Ovary (tissue), 9 donors: ENCODE results near the gene VGLL4. TPM values are rescaled to one million over a fixed set of nuclear protein-coding genes. Genes with fewer than 3 reads are reported as not detected.

Experiments
- DNase-seq, 5 donors: peaks; one replicate each; pipeline ENCODE4 v3.0.0-alpha.2; 2019 to 2020
- H3K27ac ChIP-seq, 2 donors: fragments of 200-600 bp; one replicate each; pipeline versions ENCODE4 v1.5.1 to v1.8.0; 2019 to 2022
- H3K27me3 ChIP-seq: fragments of 200-600 bp; one replicate; pipeline ENCODE4 v1.8.0; 2022
- H3K36me3 ChIP-seq: fragments of 200-600 bp; sonication (generic); one replicate; pipeline ENCODE4 v1.5.1; 2019
- H3K4me1 ChIP-seq: one replicate; pipeline ENCODE4 v1.8.1; 2013; ENCODE audit warnings: mild to moderate bottlenecking, moderate library complexity; ENCODE audit not compliant: insufficient read depth
- H3K4me3 ChIP-seq: fragments of 200-600 bp; sonication (generic); one replicate; pipeline ENCODE4 v1.5.1; 2017
- H3K9me3 ChIP-seq, 2 donors: fragments of 200-600 bp in 1 of 2; sonication (generic) in 1 of 2; one replicate each; pipeline versions ENCODE4 v1.5.1 to v1.8.1; 2013 to 2019; ENCODE audit warnings: mild to moderate bottlenecking in 1 of 2, moderate library complexity in 1 of 2
- EP300 ChIP-seq: sonication (generic); formaldehyde crosslinking; IDR thresholded peaks from one replicate; pipeline ENCODE4 v1.6.1; 2017; ENCODE audit warnings: antibody characterized with exemption
- POLR2A ChIP-seq: fragments of 450-650 bp; IDR thresholded peaks from one replicate; pipeline ENCODE4 v1.6.1; 2017; ENCODE audit warnings: antibody characterized with exemption, mild to moderate bottlenecking, moderate library complexity
- WGBS, 3 donors: extraction: QIAGEN DNeasy Blood & Tissue Kit in 1 of 3; methylation state at CpG; one replicate each; pipeline versions ENCODE4 v1.1.5 to v1.1.7; 2013 to 2017; 5-methylcytosine and 5-hydroxymethylcytosine counted together
- intact Hi-C, 4 donors: fragments of 100-400 bp; cut with DNase I; formaldehyde crosslinking; loops; one replicate each; pipeline versions ENCODE4 v1.11.0 to v1.15.1; 2022 to 2023
- polyA plus RNA-seq, 2 donors: library from polyadenylated mRNA; stranded (reverse); fragments of 200-250 nt in 1 of 2; fragments of 350-450 nt in 1 of 2; fragmentation: Illumina TruSeq in 1 of 2; extraction: RNeasy Lipid Tissue Mini Kit (QIAGEN cat#74804) in 1 of 2; gene quantifications; one replicate each; pipeline ENCODE4 v1.2.3, GENCODE V29; 2013 to 2014
- total RNA-seq, 7 donors: library from RNA; depleted of rRNA in 2 of 7; stranded (reverse); fragments of >200 nt in 2 of 7; fragmentation: NEBNext Ultra II Directional in 3 of 7; extraction: Animal tissue kit (Norgen Biotek cat#: 25700) in 3 of 7; gene quantifications; one replicate each; pipeline versions ENCODE4 v1.1.0 to v1.2.4, GENCODE V29; 2016 to 2023
- TF ChIP-seq, protein P1 (sequence below), 3 donors: fragments of 450-650 bp in 2 of 3; fragments of 200-600 bp in 1 of 3; IDR thresholded peaks; one replicate each; pipeline versions ENCODE4 v1.5.1 to v1.8.0; 2016 to 2022; ENCODE audit warnings: antibody characterized with exemption in 3 of 3, mild to moderate bottlenecking in 1 of 3
- donor health status: DM: no; HTN: no; CAD: no; lungs with moderate emphysema.
- donor health status: DM: no; HTN: no; CAD: no.
- donor health status: Bipolar disorder and iron deficiency.
- donor health status: DM: yes; HTN: yes; CAD: no.
- donor health status: DM: no; HTN: no; CAD: no.
- donor health status: DM: yes; HTN: yes; CAD: no.

The VGLL4 gene
- total and polyA plus RNA-seq, 9 donors = 73.2 to 120 (median 106) TPM

GRCh38 chr3:11643201-11643603, 513 bp downstream of the VGLL4 start:
- peak; percentile 46 to 69 (median 59) for DNase-seq
- TF ChIP-seq, protein P1, sequence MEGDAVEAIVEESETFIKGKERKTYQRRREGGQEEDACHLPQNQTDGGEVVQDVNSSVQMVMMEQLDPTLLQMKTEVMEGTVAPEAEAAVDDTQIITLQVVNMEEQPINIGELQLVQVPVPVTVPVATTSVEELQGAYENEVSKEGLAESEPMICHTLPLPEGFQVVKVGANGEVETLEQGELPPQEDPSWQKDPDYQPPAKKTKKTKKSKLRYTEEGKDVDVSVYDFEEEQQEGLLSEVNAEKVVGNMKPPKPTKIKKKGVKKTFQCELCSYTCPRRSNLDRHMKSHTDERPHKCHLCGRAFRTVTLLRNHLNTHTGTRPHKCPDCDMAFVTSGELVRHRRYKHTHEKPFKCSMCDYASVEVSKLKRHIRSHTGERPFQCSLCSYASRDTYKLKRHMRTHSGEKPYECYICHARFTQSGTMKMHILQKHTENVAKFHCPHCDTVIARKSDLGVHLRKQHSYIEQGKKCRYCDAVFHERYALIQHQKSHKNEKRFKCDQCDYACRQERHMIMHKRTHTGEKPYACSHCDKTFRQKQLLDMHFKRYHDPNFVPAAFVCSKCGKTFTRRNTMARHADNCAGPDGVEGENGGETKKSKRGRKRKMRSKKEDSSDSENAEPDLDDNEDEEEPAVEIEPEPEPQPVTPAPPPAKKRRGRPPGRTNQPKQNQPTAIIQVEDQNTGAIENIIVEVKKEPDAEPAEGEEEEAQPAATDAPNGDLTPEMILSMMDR (IDR thresholded peaks at IDR 0.05) = no peak
- no peak for TF ChIP-seq POLR2A
- no peak for TF ChIP-seq EP300
- intact Hi-C loops = loop anchor here (5.0 to 10.0 kb wide), 5 partner anchors 41 to 261 kb away; no protein-coding TSS in a partner anchor

GRCh38 chr3:11642431-11643191, 1.1 kb downstream of the VGLL4 start:
- Histone ChIP-seq H3K27me3 (no peaks in the 10 kb centered on the region), H3K4me3 (peak overlapping the region; percentile 42), H3K9me3 (no peaks in the 10 kb centered on the region), H3K36me3 (no peaks in the 10 kb centered on the region), H3K27ac (peak overlapping the region; percentile 77 to 91), H3K4me1 (peaks cover 21% of the 10 kb centered on the region)
- TF ChIP-seq EP300 (peak; percentile 36), POLR2A (peak; percentile 16)
- TF ChIP-seq, protein P1 (IDR thresholded peaks at IDR 0.05) = peak in 1 of 3 donors; percentile 28
- intact Hi-C loops = loop anchor here (5.0 to 10.0 kb wide), 5 partner anchors 40 to 260 kb away; no protein-coding TSS in a partner anchor
- peak; percentile 83 to 86 (median 85) for DNase-seq
- 0 to 1% (median 0%) methylated on average over 42 to 44 of the region's 44 CpGs for WGBS, 3 donors

More at GRCh38 chr3:11643201-11643603, 513 bp downstream of the VGLL4 start:
- Histone ChIP-seq H3K4me3 (peak overlapping the region; percentile 42), H3K4me1 (peaks cover 21% of the 10 kb centered on the region), H3K27me3 (no peaks in the 10 kb centered on the region), H3K36me3 (no peaks in the 10 kb centered on the region), H3K27ac (peak overlapping the region; percentile 77 to 91), H3K9me3 (no peaks in the 10 kb centered on the region)
- 0 to 1% (median 1%) methylated on average over 18 of the region's 18 CpGs for WGBS, 3 donors

DNA sequence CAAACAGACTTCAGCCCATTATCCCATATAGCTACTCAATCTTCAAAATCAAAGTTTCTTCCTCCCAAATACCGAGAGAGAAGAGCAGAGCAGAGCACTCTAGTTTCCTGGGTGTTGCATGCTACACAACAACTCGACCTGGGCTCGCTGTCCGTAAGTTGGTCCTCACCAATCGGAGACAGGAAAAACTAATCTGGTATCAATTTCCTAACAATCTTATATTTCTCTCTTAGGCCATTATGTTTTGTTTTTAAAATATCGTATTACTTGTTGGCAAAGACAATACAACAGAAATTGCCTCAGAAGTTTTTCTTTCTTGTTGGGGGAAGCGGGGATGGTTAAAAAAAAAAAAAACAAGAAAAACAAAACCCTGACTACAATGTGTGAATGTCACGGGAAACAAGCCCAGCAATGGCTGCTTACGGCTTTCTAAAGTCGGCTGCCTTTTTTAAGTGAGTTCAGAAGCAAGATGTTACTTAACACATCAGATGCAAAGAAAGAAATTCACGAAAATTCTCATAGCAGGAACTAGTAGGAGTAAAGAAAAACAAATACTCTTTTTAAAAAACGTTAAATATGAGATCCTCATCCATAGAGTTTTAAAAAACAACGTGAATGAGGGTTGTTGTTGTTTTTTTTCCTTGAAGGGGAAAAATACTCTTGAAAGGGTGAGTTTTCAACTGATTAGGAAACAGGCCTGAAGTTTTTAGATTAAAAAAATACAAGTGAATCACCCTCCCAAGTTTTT, 1.9 kb downstream of the VGLL4 start:
- 0 to 1% (median 1%) methylated on average over 13 of the region's 13 CpGs for WGBS, 3 donors
- Histone ChIP-seq H3K9me3 (no peaks in the 10 kb centered on the region), H3K27ac (peak overlapping the region; percentile 77 to 91), H3K36me3 (no peaks in the 10 kb centered on the region), H3K4me3 (peak overlapping the region; percentile 42), H3K27me3 (no peaks in the 10 kb centered on the region), H3K4me1 (peaks cover 21% of the 10 kb centered on the region)
- DNase-seq = peak in 1 of 5 donors; percentile 47
- intact Hi-C loops = loop anchor here (5.0 to 10.0 kb wide), 5 partner anchors 40 to 260 kb away; no protein-coding TSS in a partner anchor
- no peak for TF ChIP-seq EP300
- TF ChIP-seq POLR2A = no peak
- TF ChIP-seq, protein P1 (IDR thresholded peaks at IDR 0.05) = no peak

DNA sequence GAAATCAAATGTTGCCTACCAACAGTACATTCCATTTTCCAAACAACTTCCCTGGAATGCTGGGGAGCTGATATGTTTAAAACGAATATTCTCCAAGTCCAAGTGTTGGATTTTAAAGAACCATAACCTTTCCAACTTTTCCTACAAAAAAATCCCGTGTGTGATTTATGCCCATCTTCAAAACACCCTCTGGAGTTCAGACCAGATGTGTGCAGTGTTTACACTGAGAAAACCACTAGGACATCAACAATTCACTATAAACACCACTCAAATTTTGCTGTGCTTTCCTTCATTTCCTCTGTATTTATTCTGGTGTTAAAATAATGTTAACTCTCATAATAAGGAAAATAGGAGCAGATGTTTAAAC, 2.4 kb downstream of the VGLL4 start:
- intact Hi-C loops = loop anchor here (5.0 to 10.0 kb wide), 5 partner anchors 39 to 259 kb away; no protein-coding TSS in a partner anchor
- TF ChIP-seq, protein P1 (IDR thresholded peaks at IDR 0.05) = no peak
- no peak for TF ChIP-seq EP300
- no peak for TF ChIP-seq POLR2A
- no peaks in the 10 kb centered on the region for H3K27me3 ChIP-seq
- 0 to 3% (median 1%) methylated on average over 2 of the region's 2 CpGs for WGBS, 3 donors
- no peaks in the 10 kb centered on the region for H3K36me3 ChIP-seq
- peaks cover 24% of the 10 kb centered on the region for H3K4me1 ChIP-seq
- DNase-seq = no peak
- peak overlapping the region; percentile 42 for H3K4me3 ChIP-seq
- no peaks in the 10 kb centered on the region for H3K9me3 ChIP-seq
- peak overlapping the region in 1 of 2 donors; percentile 91 for H3K27ac ChIP-seq
